K562 (cell line): ENCODE data around the gene WDPCP. TPM values are rescaled to one million over a fixed set of nuclear protein-coding genes. Genes with fewer than 3 reads are reported as not detected.

Source experiments
- ATAC-seq: fragments of 200-7000 bp; cut with Tn5 transposase; 3 replicates; pipeline ENCODE4 v1.9.1; 2020; ENCODE audit warnings: moderate library complexity
- BruUV-seq: library from RNA; stranded (reverse); fragments of 400-500 nt; replicated peaks from 2 replicates; lab custom pipeline; 2021; lab: Mats Ljungman, UMichigan
- CTCF ChIA-PET: fragments of 300-600 bp; formaldehyde crosslinking; extraction: SDS; loops from one replicate; lab custom pipeline; 2021; ENCODE audit warnings: low intra/inter-chr PET ratio; lab: Yijun Ruan, JAX
- POLR2A ChIA-PET: fragments of 300-600, 350-650 bp; sonication (Branson Sonifier 250); formaldehyde crosslinking; extraction: SDS; loops from one replicate; lab custom pipeline; 2021; ENCODE audit warnings: antibody characterized with exemption, inconsistent platforms; lab: Yijun Ruan, JAX
- DNase-seq, 4 experiments: peaks; one replicate each; pipeline versions ENCODE4 v3.0.0 to v3.0.0-alpha.2; 2011 to 2018; ENCODE audit warnings: low spot score in 3 of 4, mixed read lengths in 3 of 4; ENCODE audit errors: extremely low read depth in 1 of 4
- FAIRE-seq: peaks from 2 replicates; lab custom pipeline; 2011; peaks lifted over from hg19 to GRCh38; lab: Jason Lieb, UNC
- H2AFZ ChIP-seq: 2 replicates; pipeline ENCODE4 v1.6.0; 2011; ENCODE audit warnings: low read depth, low read length, control low read depth, inconsistent platforms
- H3K27ac ChIP-seq: fragments of 200-600 bp; 3 replicates; pipeline ENCODE4 v1.8.0; 2011; ENCODE audit warnings: low read depth, mild to moderate bottlenecking, control low read depth, inconsistent platforms, low read length, moderate library complexity, mixed read lengths; ENCODE audit errors: extremely low read depth
- H3K27me3 ChIP-seq, 2 experiments: fragments of 300-600 bp in 1 of 2; 2 replicates in 1 of 2; 3 replicates in 1 of 2; pipeline versions ENCODE4 v1.6.0 to v1.8.0; 2011; ENCODE audit warnings: inconsistent platforms in 2 of 2, low read length in 2 of 2, mild to moderate bottlenecking in 1 of 2, mixed read lengths in 1 of 2, moderate library complexity in 1 of 2; ENCODE audit not compliant: control insufficient read depth in 2 of 2, insufficient read depth in 2 of 2
- H3K36me3 ChIP-seq: fragments of 300-600 bp; 3 replicates; pipeline ENCODE4 v1.8.0; 2011; ENCODE audit warnings: mild to moderate bottlenecking, low read length, inconsistent platforms; ENCODE audit not compliant: control insufficient read depth, insufficient read depth
- H3K4me1 ChIP-seq, 2 experiments: fragments of 200-600 bp in 1 of 2; replicated peaks in 1 of 2; 2 replicates in 1 of 2; 3 replicates in 1 of 2; pipeline versions ENCODE4 v1.5.1 to v1.8.0; 2011; ENCODE audit warnings: inconsistent platforms in 2 of 2, low read length in 2 of 2, mild to moderate bottlenecking in 1 of 2, mixed read lengths in 1 of 2, moderate library complexity in 1 of 2; ENCODE audit not compliant: control insufficient read depth in 2 of 2, insufficient read depth in 2 of 2
- H3K4me2 ChIP-seq: 2 replicates; pipeline ENCODE4 v1.6.1; 2011; ENCODE audit warnings: low read length, control low read depth, inconsistent platforms, mixed read lengths; ENCODE audit not compliant: insufficient read depth
- H3K4me3 ChIP-seq: fragments of 200-600 bp; sonication (generic), shearing (Covaris generic); 2 replicates; pipeline ENCODE4 v1.5.1; 2016; ENCODE audit warnings: control low read depth, inconsistent platforms
- H3K79me2 ChIP-seq: fragments of 200-600 bp; 3 replicates; pipeline ENCODE4 v1.8.0; 2011; ENCODE audit warnings: low read length, inconsistent platforms; ENCODE audit not compliant: control insufficient read depth, insufficient read depth
- H3K9ac ChIP-seq, 2 experiments: 2 replicates each; pipeline versions ENCODE4 v1.6.0 to v1.6.1; 2011; ENCODE audit warnings: low read depth in 2 of 2, low read length in 2 of 2, control low read depth in 1 of 2, inconsistent platforms in 1 of 2, mild to moderate bottlenecking in 1 of 2, mixed read lengths in 1 of 2; ENCODE audit not compliant: insufficient read depth in 1 of 2
- H3K9me1 ChIP-seq: one replicate; pipeline ENCODE4 v1.6.0; 2011; ENCODE audit warnings: inconsistent platforms, mild to moderate bottlenecking, low read length, moderate library complexity; ENCODE audit not compliant: control insufficient read depth, insufficient read depth
- H3K9me3 ChIP-seq: replicated peaks from 2 replicates; pipeline ENCODE4 v1.5.1; 2011; ENCODE audit warnings: low read depth, low read length, inconsistent platforms; ENCODE audit not compliant: control insufficient read depth, insufficient read depth
- H4K20me1 ChIP-seq: replicated peaks from 2 replicates; pipeline ENCODE4 v1.6.1; 2011; ENCODE audit warnings: low read length, inconsistent platforms, mixed read lengths; ENCODE audit not compliant: control insufficient read depth, insufficient read depth
- COPS2 ChIP-seq: fragments of 450-650 bp; conservative IDR thresholded peaks from 2 replicates; pipeline ENCODE4 v1.6.1; 2016; ENCODE audit warnings: mild to moderate bottlenecking, moderate library complexity
- HDGF ChIP-seq: fragments of 450-650 bp; IDR thresholded peaks from 2 replicates; pipeline ENCODE4 v1.6.1; 2016
- KLF13 ChIP-seq: fragments of 450-650 bp; IDR thresholded peaks from 2 replicates; pipeline ENCODE4 v1.6.1; 2016; ENCODE audit warnings: missing genetic modification characterization, low read depth, mild to moderate bottlenecking, missing compliant biosample characterization, moderate library complexity, borderline replicate concordance
- PRMT5 ChIP-seq: sonication (generic); formaldehyde crosslinking; IDR thresholded peaks from 2 replicates; pipeline ENCODE4 v1.5.0; 2020; ENCODE audit warnings: missing genetic modification reagents
- ZNF212 ChIP-seq: fragments of 450-650 bp; formaldehyde crosslinking; IDR thresholded peaks from 2 replicates; pipeline ENCODE4 v1.4.0; 2020; ENCODE audit warnings: mild to moderate bottlenecking
- WGBS: fragments of 100-300 bp; shearing (Covaris generic); methylation state at CpG from one replicate; pipeline ENCODE4 v1.1.6; 2016; ENCODE audit warnings: low coverage, mixed read lengths; ENCODE audit not compliant: insufficient coverage; ENCODE audit errors: missing lambda C conversion rate; 5-methylcytosine and 5-hydroxymethylcytosine counted together
- in situ Hi-C: fragments of 300-500 bp; cut with MboI; formaldehyde crosslinking; loops from 4 replicates; pipeline ENCODE4 v1.15.0; 2018; ENCODE audit warnings: inconsistent platforms, mixed read lengths
- intact Hi-C: fragments of 100-400 bp; cut with micrococcal nuclease; formaldehyde crosslinking; loops from 2 replicates; pipeline ENCODE4 v1.14.2; 2022
- polyA plus RNA-seq, 8 experiments: library from polyadenylated mRNA; depleted of rRNA in 4 of 8; stranded (reverse) in 5 of 8; unstranded in 3 of 8; fragments of >200 nt; fragmentation: Nextera tagmentation in 2 of 8; fragmentation: Illumina TruSeq in 1 of 8; extraction: Ambion mirVana in 2 of 8; extraction: Trizol in 1 of 8; gene quantifications; 2 replicates each; pipeline versions ENCODE4 v1.2.1 to v1.2.3, GENCODE V29; 2011 to 2014; ENCODE audit warnings: inconsistent platforms in 1 of 8, missing spikeins in 1 of 8
- total RNA-seq, 7 experiments: library from RNA; depleted of rRNA in 6 of 7; stranded (reverse); fragments of >200 nt in 6 of 7; fragmentation: Illumina TruSeq in 2 of 7; extraction: Trizol in 2 of 7; gene quantifications; 2 replicates each; pipeline versions ENCODE4 v1.2.1 to v1.2.3, GENCODE V29; 2011 to 2021; ENCODE audit warnings: low replicate concordance in 1 of 7
- TF ChIP-seq, protein P1 (sequence below): sonication (generic); formaldehyde crosslinking; IDR thresholded peaks from 2 replicates; pipeline ENCODE4 v1.8.1; 2023; ENCODE audit warnings: mild to moderate bottlenecking, missing genetic modification reagents

Gene WDPCP
- total and polyA plus RNA-seq, 9 of the 15 experiments (the other 6 are each of a cell fraction or from before 2014, with no cell fraction given), result 1.4 to 6.4 (median 5.5) TPM

DNA sequence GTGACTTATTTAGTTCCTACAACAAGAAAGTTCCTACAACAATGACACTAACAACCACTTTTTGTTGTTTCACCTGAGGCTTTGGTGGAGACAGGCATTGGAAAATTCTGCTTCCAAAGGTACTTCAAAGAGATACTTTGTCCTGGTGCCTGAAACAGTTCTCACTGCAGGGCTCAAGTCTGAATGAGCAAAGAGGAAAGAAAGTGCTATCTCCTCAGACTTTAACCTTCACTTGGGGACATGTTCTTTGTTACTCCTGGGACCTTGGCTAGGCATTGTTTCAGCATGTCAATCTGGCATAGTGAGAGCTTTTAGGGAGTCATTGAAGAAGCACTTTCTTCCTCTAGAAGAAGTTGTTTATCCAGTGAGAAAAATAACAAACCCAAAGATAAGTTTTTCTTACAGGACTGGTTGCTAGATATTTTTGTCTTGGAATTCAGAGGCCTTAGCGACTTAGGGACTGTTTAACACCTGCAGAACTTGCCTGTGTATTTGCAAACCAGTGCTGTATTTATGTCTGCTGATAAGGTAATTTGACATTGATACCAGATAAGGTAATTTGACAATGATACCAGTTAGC is 12.7 kb upstream of the WDPCP start:
- Histone ChIP-seq H2AFZ (no peak overlapping the region), H4K20me1 (no peaks in the 10 kb centered on the region), H3K9me3 (no peaks in the 10 kb centered on the region), H3K79me2 (peaks cover 10% of the 10 kb centered on the region; the same call in 2 of the 3 replicates), H3K9ac (no peak overlapping the region), H3K4me1 (no peaks in the 10 kb centered on the region), H3K4me3 (no peak overlapping the region), H3K36me3 (peaks cover 90% of the 10 kb centered on the region), H3K9me1 (no peaks in the 10 kb centered on the region), H3K27ac (no peak overlapping the region), H3K27me3 (no peaks in the 10 kb centered on the region), H3K4me2 (no peak overlapping the region)
- no peak for TF ChIP-seq KLF13 (tag)
- TF ChIP-seq COPS2, result no peak
- no peak for TF ChIP-seq HDGF
- TF ChIP-seq ZNF212 (CRISPR knock-in tag), result no peak
- no peak for TF ChIP-seq PRMT5 (CRISPR knock-in tag)
- in situ Hi-C loops (no loop called here), intact Hi-C loops (no loop called here)
- WGBS, result 69% methylated on average over 1 of the region's 1 CpG
- FAIRE-seq (no peak), ATAC-seq (no peak), DNase-seq (no peak)
- POLR2A ChIA-PET, result interaction anchor here (1.1 to 1.4 kb wide), 3 partner anchors 11 to 14 kb away, joined by 3 to 7 read pairs (median 3); partner anchors contain the start of genes MDH1 and WDPCP
- BruUV-seq, result no TSS peak
- CTCF ChIA-PET, result no interaction called here

DNA sequence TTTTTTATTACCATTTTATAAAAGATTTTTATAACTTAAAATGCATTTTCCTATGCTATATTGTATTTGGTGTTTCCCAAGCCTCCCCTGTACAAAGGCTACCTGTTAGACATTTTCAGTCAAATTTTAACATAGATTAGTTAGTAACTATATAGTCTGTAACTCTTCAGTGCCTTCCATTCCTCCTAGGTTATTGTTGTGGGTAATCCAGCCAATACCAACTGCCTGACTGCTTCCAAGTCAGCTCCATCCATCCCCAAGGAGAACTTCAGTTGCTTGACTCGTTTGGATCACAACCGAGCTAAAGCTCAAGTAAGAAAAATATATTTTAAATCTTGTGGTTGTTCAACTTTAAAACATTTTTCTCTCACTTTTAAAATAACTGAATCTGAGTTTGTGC is 10.7 kb upstream of the WDPCP start:
- Histone ChIP-seq H3K27ac (no peak overlapping the region), H3K79me2 (peaks cover 28% of the 10 kb centered on the region), H3K27me3 (no peaks in the 10 kb centered on the region), H3K4me2 (no peak overlapping the region), H3K4me1 (no peaks in the 10 kb centered on the region), H3K9me1 (no peaks in the 10 kb centered on the region), H4K20me1 (no peaks in the 10 kb centered on the region), H3K36me3 (peaks cover 90% of the 10 kb centered on the region), H2AFZ (no peak overlapping the region), H3K9me3 (no peaks in the 10 kb centered on the region), H3K4me3 (no peak overlapping the region), H3K9ac (no peak overlapping the region)
- in situ Hi-C loops (no loop called here), intact Hi-C loops (no loop called here)
- 89% methylated on average over 2 of the region's 2 CpGs for WGBS
- FAIRE-seq (no peak), ATAC-seq (no peak), DNase-seq (no peak)
- no TSS peak for BruUV-seq
- ChIA-PET POLR2A (interaction anchor here (0.6 to 2.1 kb wide), 2 partner anchors 10 to 27 kb away, joined by 3 to 17 read pairs; partner anchors contain the start of genes MDH1 and WDPCP), CTCF (no interaction called here)
- TF ChIP-seq, protein P1, sequence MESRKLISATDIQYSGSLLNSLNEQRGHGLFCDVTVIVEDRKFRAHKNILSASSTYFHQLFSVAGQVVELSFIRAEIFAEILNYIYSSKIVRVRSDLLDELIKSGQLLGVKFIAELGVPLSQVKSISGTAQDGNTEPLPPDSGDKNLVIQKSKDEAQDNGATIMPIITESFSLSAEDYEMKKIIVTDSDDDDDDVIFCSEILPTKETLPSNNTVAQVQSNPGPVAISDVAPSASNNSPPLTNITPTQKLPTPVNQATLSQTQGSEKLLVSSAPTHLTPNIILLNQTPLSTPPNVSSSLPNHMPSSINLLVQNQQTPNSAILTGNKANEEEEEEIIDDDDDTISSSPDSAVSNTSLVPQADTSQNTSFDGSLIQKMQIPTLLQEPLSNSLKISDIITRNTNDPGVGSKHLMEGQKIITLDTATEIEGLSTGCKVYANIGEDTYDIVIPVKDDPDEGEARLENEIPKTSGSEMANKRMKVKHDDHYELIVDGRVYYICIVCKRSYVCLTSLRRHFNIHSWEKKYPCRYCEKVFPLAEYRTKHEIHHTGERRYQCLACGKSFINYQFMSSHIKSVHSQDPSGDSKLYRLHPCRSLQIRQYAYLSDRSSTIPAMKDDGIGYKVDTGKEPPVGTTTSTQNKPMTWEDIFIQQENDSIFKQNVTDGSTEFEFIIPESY (CRISPR knock-in tag), result no peak
